A204.1 (cell line): ENCODE data around the gene CYP1B1.
"Not testable (repeated sequence)": the region's sequence is repeated elsewhere in the genome, so short reads cannot be mapped to it uniquely, and the experiment has no call there.

Experiments
- FAIRE-seq: peaks from 2 replicates; lab custom pipeline; 2012; peaks lifted over from hg19 to GRCh38; lab: Jason Lieb, UNC

Gene CYP1B1

GRCh38 chr2:38032946-38033345 is 43.0 kb downstream of the CYP1B1 start:
- no peak for FAIRE-seq

- FAIRE-seq = no peak
These were observed 45.2 kb downstream of the CYP1B1 start for GRCh38 chr2:38030635-38031355.

GRCh38 chr2:38029512-38029911 is 46.4 kb downstream of the CYP1B1 start:
- no peak for FAIRE-seq

- FAIRE-seq = no peak
These were observed 47.1 kb downstream of the CYP1B1 start for GRCh38 chr2:38028829-38029228.

GRCh38 chr2:38026846-38027245 is 49.1 kb downstream of the CYP1B1 start:
- FAIRE-seq = no peak

- no peak for FAIRE-seq
These were observed 54.4 kb downstream of the CYP1B1 start for GRCh38 chr2:38021589-38021988.

GRCh38 chr2:38020359-38021069 is 55.4 kb downstream of the CYP1B1 start:
- FAIRE-seq = not testable (repeated sequence)

- no peak for FAIRE-seq
These were observed 58.1 kb downstream of the CYP1B1 start for GRCh38 chr2:38017836-38018235.
